Activated CD8-positive, alpha-beta T cell treated with anti-CD3 and anti-CD28 coated beads for 36 hours (primary cell): ENCODE data around the gene NSD1. TPM values are rescaled to one million over a fixed set of nuclear protein-coding genes. Genes with fewer than 3 reads are reported as not detected.

Experiments used
- ATAC-seq: fragments of 200-7000 bp; cut with Tn5 transposase; one replicate; pipeline ENCODE4 v1.10.0; 2021; ENCODE audit warnings: mild to moderate bottlenecking, moderate library complexity
- CTCF ChIA-PET: fragments of 350-600 bp; sonication (Branson Sonifier 250); formaldehyde crosslinking; loops from one replicate; lab custom pipeline; 2021; ENCODE audit warnings: antibody characterized with exemption; lab: Charles Lee
- POLR2A ChIA-PET: fragments of 350-600 bp; sonication (Branson Sonifier 250); formaldehyde crosslinking; loops from one replicate; lab custom pipeline; 2021; ENCODE audit warnings: antibody characterized with exemption; lab: Charles Lee
- DNase-seq: peaks from one replicate; pipeline ENCODE4 v3.0.0-alpha.2; 2020
- H3K27ac Mint-ChIP-seq: one replicate; pipeline ENCODE4 v1.8.0; 2021; ENCODE audit warnings: mild to moderate bottlenecking, mixed read lengths
- H3K27me3 Mint-ChIP-seq: one replicate; pipeline ENCODE4 v1.8.0; 2021; ENCODE audit warnings: mixed read lengths
- H3K36me3 Mint-ChIP-seq: one replicate; pipeline ENCODE4 v1.8.0; 2021; ENCODE audit warnings: low read depth, mixed read lengths
- H3K4me1 Mint-ChIP-seq: one replicate; pipeline ENCODE4 v1.8.0; 2021; ENCODE audit warnings: low read depth, mixed read lengths
- H3K4me3 Mint-ChIP-seq: one replicate; pipeline ENCODE4 v1.8.0; 2021; ENCODE audit warnings: mild to moderate bottlenecking, moderate library complexity, mixed read lengths
- H3K9me3 Mint-ChIP-seq: one replicate; pipeline ENCODE4 v1.8.0; 2021; ENCODE audit warnings: mixed read lengths
- intact Hi-C: fragments of 100-400 bp; cut with micrococcal nuclease; formaldehyde crosslinking; loops from one replicate; pipeline ENCODE4 v1.10.0; 2022
- total RNA-seq, 2 experiments: library from RNA; stranded (reverse); gene quantifications; one replicate each; pipeline ENCODE4 v1.2.3, GENCODE V29; 2021
- TF ChIP-seq, protein P1 (sequence below): fragments of 200-600 bp; IDR thresholded peaks from one replicate; pipeline ENCODE4 v1.8.0; 2022; ENCODE audit warnings: antibody characterized with exemption, mild to moderate bottlenecking

Gene NSD1
- total RNA-seq, 2 experiments from 2014 or later = 60.1 to 64.8 TPM

DNA sequence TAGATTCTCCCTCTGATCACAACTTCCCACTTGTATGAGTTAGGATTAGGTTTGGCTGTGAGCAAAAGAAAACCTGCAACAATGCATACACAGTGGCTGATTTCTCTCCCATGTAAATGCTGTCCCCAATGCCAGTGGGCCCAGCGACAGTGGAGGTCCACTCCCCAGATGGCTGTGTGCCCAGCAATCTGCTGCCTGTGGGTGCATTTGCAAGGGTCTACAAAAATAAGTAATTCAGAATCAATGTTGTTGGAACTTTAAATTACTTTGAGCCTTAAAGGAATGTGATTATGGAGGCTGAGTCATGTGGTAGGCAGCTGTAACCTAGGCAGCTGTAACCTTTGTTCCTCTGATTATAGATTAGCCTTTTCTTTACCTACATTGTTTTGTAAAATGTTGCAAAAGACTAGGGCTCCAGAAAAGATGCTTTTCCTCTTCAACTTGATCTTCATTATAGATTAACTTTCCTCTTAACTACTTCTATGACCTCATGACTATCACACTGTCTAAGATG is 192.4 kb downstream of the NSD1 start:
- Mint-ChIP-seq H3K36me3 (peaks cover 12% of the 10 kb centered on the region), H3K4me1 (peaks cover 14% of the 10 kb centered on the region), H3K9me3 (no peaks in the 10 kb centered on the region), H3K27ac (no peak overlapping the region), H3K4me3 (no peak overlapping the region), H3K27me3 (no peaks in the 10 kb centered on the region)
- intact Hi-C loops = no loop called here
- ATAC-seq = no peak
- TF ChIP-seq, protein P1, sequence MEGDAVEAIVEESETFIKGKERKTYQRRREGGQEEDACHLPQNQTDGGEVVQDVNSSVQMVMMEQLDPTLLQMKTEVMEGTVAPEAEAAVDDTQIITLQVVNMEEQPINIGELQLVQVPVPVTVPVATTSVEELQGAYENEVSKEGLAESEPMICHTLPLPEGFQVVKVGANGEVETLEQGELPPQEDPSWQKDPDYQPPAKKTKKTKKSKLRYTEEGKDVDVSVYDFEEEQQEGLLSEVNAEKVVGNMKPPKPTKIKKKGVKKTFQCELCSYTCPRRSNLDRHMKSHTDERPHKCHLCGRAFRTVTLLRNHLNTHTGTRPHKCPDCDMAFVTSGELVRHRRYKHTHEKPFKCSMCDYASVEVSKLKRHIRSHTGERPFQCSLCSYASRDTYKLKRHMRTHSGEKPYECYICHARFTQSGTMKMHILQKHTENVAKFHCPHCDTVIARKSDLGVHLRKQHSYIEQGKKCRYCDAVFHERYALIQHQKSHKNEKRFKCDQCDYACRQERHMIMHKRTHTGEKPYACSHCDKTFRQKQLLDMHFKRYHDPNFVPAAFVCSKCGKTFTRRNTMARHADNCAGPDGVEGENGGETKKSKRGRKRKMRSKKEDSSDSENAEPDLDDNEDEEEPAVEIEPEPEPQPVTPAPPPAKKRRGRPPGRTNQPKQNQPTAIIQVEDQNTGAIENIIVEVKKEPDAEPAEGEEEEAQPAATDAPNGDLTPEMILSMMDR = no peak
- no peak for DNase-seq
- ChIA-PET POLR2A (interaction anchor here (0.9 kb wide), 1 partner anchor 12 kb away, joined by 3 read pairs; no protein-coding TSS in a partner anchor), CTCF (interaction anchor here (1.2 to 3.3 kb wide), 2 partner anchors 8 to 13 kb away, joined by 4 to 14 read pairs; no protein-coding TSS in a partner anchor)

GRCh38 chr5:177327539-177328522 is 194.3 kb downstream of the NSD1 start:
- ATAC-seq (peak; percentile 87), DNase-seq (peak; percentile 49)
- no peaks in the 10 kb centered on the region for H3K9me3 Mint-ChIP-seq
- no peaks in the 10 kb centered on the region for H3K27me3 Mint-ChIP-seq
- TF ChIP-seq, protein P1 = no peak
- intact Hi-C loops = no loop called here
- ChIA-PET CTCF (interaction anchor here (0.9 to 3.3 kb wide), 9 partner anchors 8 to 127 kb away, joined by 3 to 14 read pairs (median 4); no protein-coding TSS in a partner anchor), POLR2A (interaction anchor here (0.6 to 1.7 kb wide), 7 partner anchors 9 to 81 kb away, joined by 3 to 5 read pairs (median 4); no protein-coding TSS in a partner anchor)
- H3K4me3 Mint-ChIP-seq = peak overlapping the region; percentile 18
- H3K36me3 Mint-ChIP-seq = peaks cover 10% of the 10 kb centered on the region
- H3K4me1 Mint-ChIP-seq = peaks cover 14% of the 10 kb centered on the region
- H3K27ac Mint-ChIP-seq = peak overlapping the region; percentile 82

- H3K4me1 Mint-ChIP-seq = peaks cover 14% of the 10 kb centered on the region
- ATAC-seq (no peak), DNase-seq (no peak)
- H3K4me3 Mint-ChIP-seq = no peak overlapping the region
- ChIA-PET CTCF (interaction anchor here (1.0 to 3.3 kb wide), 6 partner anchors 9 to 74 kb away, joined by 3 to 14 read pairs (median 4); no protein-coding TSS in a partner anchor), POLR2A (interaction anchor here (0.6 to 1.7 kb wide), 6 partner anchors 10 to 80 kb away, joined by 3 to 5 read pairs (median 4); no protein-coding TSS in a partner anchor)
- peaks cover 13% of the 10 kb centered on the region for H3K36me3 Mint-ChIP-seq
- H3K27ac Mint-ChIP-seq = peak overlapping the region; percentile 82
- H3K9me3 Mint-ChIP-seq = no peaks in the 10 kb centered on the region
- TF ChIP-seq, protein P1 = no peak
- intact Hi-C loops = no loop called here
- H3K27me3 Mint-ChIP-seq = no peaks in the 10 kb centered on the region
Measured at GRCh38 chr5:177328545-177329231, 195.1 kb downstream of the NSD1 start.

- DNase-seq = no peak
- H3K27me3 Mint-ChIP-seq = no peaks in the 10 kb centered on the region
- no peaks in the 10 kb centered on the region for H3K9me3 Mint-ChIP-seq
- peaks cover 9% of the 10 kb centered on the region for H3K4me1 Mint-ChIP-seq
- TF ChIP-seq, protein P1 = no peak
- no peak overlapping the region for H3K4me3 Mint-ChIP-seq
- ChIA-PET POLR2A (interaction anchor here (1.3 kb wide), 1 partner anchor 13 kb away, joined by 4 read pairs; no protein-coding TSS in a partner anchor), CTCF (no interaction called here)
- no peak for ATAC-seq
- intact Hi-C loops = no loop called here
- peaks cover 19% of the 10 kb centered on the region for H3K36me3 Mint-ChIP-seq
- H3K27ac Mint-ChIP-seq = no peak overlapping the region
Measured at GRCh38 chr5:177329883-177330282, 196.3 kb downstream of the NSD1 start.
